GM12878 (cell line): ENCODE data around the gene RNASEL. TPM values are rescaled to one million over a fixed set of nuclear protein-coding genes. Genes with fewer than 3 reads are reported as not detected.

Experiments
- HCFC1 ChIP-seq: fragments of 150-350 bp; IDR thresholded peaks from 2 replicates; pipeline ENCODE4 v1.6.1; 2014; ENCODE audit warnings: low read length
- JUNB ChIP-seq: IDR thresholded peaks from 2 replicates; pipeline ENCODE4 v1.6.1; 2016; ENCODE audit warnings: antibody characterized with exemption, mild to moderate bottlenecking
- NFXL1 ChIP-seq: fragments of 450-650 bp; IDR thresholded peaks from 2 replicates; pipeline ENCODE4 v1.6.1; 2017; ENCODE audit warnings: antibody characterized with exemption, mild to moderate bottlenecking, borderline replicate concordance
- NFYA ChIP-seq: IDR thresholded peaks from 2 replicates; pipeline ENCODE4 v1.6.1; 2011; ENCODE audit warnings: low read depth, mild to moderate bottlenecking, low read length, improper control_type of control experiment, borderline replicate concordance
- NR2C1 ChIP-seq: fragments of 450-650 bp; IDR thresholded peaks from 2 replicates; pipeline ENCODE4 v1.6.1; 2017; ENCODE audit warnings: antibody characterized with exemption, mild to moderate bottlenecking, moderate library complexity
- NR2C2 ChIP-seq: IDR thresholded peaks from 2 replicates; pipeline ENCODE4 v1.6.1; 2011; ENCODE audit warnings: borderline replicate concordance, low read depth; ENCODE audit not compliant: control insufficient read depth, insufficient read length
- RB1 ChIP-seq: fragments of 450-650 bp; formaldehyde crosslinking; IDR thresholded peaks from 2 replicates; pipeline ENCODE4 v1.6.1; 2017; ENCODE audit warnings: mild to moderate bottlenecking, borderline replicate concordance
- SMC3 ChIP-seq: IDR thresholded peaks from 2 replicates; pipeline ENCODE4 v1.6.1; 2011; ENCODE audit warnings: low read length, improper control_type of control experiment, borderline replicate concordance
- SUPT20H ChIP-seq: IDR thresholded peaks from 2 replicates; pipeline ENCODE4 v1.6.1; 2011; ENCODE audit warnings: low read depth, mild to moderate bottlenecking, low read length, moderate library complexity, borderline replicate concordance; ENCODE audit not compliant: control insufficient read depth
- TCF7 ChIP-seq: IDR thresholded peaks from 2 replicates; pipeline ENCODE4 v1.6.1; 2014; ENCODE audit warnings: antibody characterized with exemption, borderline replicate concordance
- ZNF622 ChIP-seq: fragments of 450-650 bp; IDR thresholded peaks from 2 replicates; pipeline ENCODE4 v1.6.1; 2017; ENCODE audit warnings: mild to moderate bottlenecking, inconsistent platforms
- polyA plus RNA-seq, 11 experiments: library from polyadenylated mRNA; depleted of rRNA in 4 of 11; unstranded in 6 of 11; stranded (reverse) in 5 of 11; fragments of >200 nt; fragmentation: Nextera tagmentation in 4 of 11; fragmentation: Illumina TruSeq in 1 of 11; extraction: Ambion mirVana in 4 of 11; extraction: Trizol in 1 of 11; gene quantifications; 1 replicate in 1 of 11; 2 replicates in 10 of 11; pipeline versions ENCODE4 v1.2.1 to v1.2.3, GENCODE V29; 2011 to 2016; ENCODE audit warnings: inconsistent platforms in 2 of 11, missing spikeins in 2 of 11, low read depth in 1 of 11
- total RNA-seq, 4 experiments: library from RNA; depleted of rRNA in 3 of 4; stranded (reverse); fragments of >200 nt in 3 of 4; fragmentation: Illumina TruSeq in 1 of 4; extraction: Trizol in 1 of 4; gene quantifications; 2 replicates each; pipeline versions ENCODE4 v1.2.1 to v1.2.3, GENCODE V29; 2013 to 2021
- TF ChIP-seq, protein P1 (sequence below): IDR thresholded peaks from 2 replicates; pipeline ENCODE4 v1.6.1; 2012; ENCODE audit warnings: low read length, inconsistent platforms
- TF ChIP-seq, protein P2 (sequence below): fragments of 450-650 bp; IDR thresholded peaks from 2 replicates; pipeline ENCODE4 v1.6.1; 2017; ENCODE audit warnings: mild to moderate bottlenecking, moderate library complexity
- TF ChIP-seq, protein P3 (sequence below): fragments of 450-650 bp; IDR thresholded peaks from 2 replicates; pipeline ENCODE4 v1.6.1; 2017; ENCODE audit warnings: borderline replicate concordance
- TF ChIP-seq, protein P4 (sequence below): fragments of 450-650 bp; IDR thresholded peaks from 2 replicates; pipeline ENCODE4 v1.6.1; 2018; ENCODE audit warnings: mild to moderate bottlenecking, low read depth, moderate library complexity; ENCODE audit not compliant: partially characterized antibody
- TF ChIP-seq, protein P5 (sequence below): IDR thresholded peaks from 2 replicates; pipeline ENCODE4 v1.6.1; 2012; ENCODE audit warnings: mild to moderate bottlenecking, low read depth, low read length

Gene RNASEL
- total and polyA plus RNA-seq, 10 of the 15 experiments (the other 5 are each of a cell fraction or from before 2014, with no cell fraction given), result 3.0 to 10.8 (median 5.0) TPM

DNA sequence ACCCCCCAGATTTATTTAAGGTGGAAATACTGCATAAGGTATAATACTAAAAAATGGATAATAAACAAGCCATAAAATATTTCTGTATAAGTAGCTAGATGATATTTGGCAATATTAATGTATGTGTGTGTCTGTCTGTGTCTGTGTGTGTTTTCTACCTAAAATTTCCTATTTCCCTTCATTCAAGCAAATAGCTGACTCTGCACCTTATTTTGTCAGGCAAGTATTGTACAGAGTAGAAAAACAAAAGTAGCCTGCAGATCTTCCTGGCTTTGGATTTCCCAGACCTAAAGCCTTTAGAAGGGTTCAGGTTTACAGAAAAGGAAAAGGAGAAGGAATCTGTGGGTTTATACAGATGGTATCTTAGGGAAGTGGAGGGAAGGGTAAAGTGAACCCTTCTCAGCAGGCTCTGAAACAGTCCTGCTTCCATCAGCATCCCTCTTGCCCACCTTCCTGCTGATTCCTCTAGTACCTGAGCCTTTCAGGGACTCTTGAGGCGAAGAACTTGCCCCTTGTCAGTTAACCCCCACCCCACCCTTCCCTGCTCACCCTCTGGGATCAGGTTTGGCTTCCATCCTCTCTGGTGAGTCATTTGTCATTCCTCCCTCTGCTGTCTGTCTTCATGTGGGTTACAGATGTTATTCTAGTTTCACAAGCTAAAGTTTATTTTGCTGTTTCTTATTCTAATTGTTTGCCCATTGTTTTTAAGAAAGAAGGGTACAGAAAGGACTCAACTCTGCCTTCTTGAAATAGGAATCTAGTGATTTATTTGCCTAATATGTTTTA lies 36.9 kb upstream of the RNASEL start (continued):
- TF ChIP-seq, protein P1, sequence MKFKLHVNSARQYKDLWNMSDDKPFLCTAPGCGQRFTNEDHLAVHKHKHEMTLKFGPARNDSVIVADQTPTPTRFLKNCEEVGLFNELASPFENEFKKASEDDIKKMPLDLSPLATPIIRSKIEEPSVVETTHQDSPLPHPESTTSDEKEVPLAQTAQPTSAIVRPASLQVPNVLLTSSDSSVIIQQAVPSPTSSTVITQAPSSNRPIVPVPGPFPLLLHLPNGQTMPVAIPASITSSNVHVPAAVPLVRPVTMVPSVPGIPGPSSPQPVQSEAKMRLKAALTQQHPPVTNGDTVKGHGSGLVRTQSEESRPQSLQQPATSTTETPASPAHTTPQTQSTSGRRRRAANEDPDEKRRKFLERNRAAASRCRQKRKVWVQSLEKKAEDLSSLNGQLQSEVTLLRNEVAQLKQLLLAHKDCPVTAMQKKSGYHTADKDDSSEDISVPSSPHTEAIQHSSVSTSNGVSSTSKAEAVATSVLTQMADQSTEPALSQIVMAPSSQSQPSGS, result peak; percentile 31; the same call in 1 of the 2 replicates
- peak; percentile 41; the same call in 1 of the 2 replicates for TF ChIP-seq JUNB
- TF ChIP-seq SUPT20H, result no peak
- TF ChIP-seq, protein P2, sequence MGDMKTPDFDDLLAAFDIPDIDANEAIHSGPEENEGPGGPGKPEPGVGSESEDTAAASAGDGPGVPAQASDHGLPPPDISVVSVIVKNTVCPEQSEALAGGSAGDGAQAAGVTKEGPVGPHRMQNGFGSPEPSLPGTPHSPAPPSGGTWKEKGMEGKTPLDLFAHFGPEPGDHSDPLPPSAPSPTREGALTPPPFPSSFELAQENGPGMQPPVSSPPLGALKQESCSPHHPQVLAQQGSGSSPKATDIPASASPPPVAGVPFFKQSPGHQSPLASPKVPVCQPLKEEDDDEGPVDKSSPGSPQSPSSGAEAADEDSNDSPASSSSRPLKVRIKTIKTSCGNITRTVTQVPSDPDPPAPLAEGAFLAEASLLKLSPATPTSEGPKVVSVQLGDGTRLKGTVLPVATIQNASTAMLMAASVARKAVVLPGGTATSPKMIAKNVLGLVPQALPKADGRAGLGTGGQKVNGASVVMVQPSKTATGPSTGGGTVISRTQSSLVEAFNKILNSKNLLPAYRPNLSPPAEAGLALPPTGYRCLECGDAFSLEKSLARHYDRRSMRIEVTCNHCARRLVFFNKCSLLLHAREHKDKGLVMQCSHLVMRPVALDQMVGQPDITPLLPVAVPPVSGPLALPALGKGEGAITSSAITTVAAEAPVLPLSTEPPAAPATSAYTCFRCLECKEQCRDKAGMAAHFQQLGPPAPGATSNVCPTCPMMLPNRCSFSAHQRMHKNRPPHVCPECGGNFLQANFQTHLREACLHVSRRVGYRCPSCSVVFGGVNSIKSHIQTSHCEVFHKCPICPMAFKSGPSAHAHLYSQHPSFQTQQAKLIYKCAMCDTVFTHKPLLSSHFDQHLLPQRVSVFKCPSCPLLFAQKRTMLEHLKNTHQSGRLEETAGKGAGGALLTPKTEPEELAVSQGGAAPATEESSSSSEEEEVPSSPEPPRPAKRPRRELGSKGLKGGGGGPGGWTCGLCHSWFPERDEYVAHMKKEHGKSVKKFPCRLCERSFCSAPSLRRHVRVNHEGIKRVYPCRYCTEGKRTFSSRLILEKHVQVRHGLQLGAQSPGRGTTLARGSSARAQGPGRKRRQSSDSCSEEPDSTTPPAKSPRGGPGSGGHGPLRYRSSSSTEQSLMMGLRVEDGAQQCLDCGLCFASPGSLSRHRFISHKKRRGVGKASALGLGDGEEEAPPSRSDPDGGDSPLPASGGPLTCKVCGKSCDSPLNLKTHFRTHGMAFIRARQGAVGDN, result no peak
- TF ChIP-seq NFYA, result no peak
- TF ChIP-seq HCFC1, result no peak
- TF ChIP-seq SMC3, result no peak
- TF ChIP-seq NR2C1, result no peak
- TF ChIP-seq TCF7, result peak; percentile 58; the same call in 1 of the 2 replicates
- TF ChIP-seq, protein P3, sequence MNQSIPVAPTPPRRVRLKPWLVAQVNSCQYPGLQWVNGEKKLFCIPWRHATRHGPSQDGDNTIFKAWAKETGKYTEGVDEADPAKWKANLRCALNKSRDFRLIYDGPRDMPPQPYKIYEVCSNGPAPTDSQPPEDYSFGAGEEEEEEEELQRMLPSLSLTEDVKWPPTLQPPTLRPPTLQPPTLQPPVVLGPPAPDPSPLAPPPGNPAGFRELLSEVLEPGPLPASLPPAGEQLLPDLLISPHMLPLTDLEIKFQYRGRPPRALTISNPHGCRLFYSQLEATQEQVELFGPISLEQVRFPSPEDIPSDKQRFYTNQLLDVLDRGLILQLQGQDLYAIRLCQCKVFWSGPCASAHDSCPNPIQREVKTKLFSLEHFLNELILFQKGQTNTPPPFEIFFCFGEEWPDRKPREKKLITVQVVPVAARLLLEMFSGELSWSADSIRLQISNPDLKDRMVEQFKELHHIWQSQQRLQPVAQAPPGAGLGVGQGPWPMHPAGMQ, result no peak
- no peak for TF ChIP-seq NFXL1
- TF ChIP-seq, protein P4, sequence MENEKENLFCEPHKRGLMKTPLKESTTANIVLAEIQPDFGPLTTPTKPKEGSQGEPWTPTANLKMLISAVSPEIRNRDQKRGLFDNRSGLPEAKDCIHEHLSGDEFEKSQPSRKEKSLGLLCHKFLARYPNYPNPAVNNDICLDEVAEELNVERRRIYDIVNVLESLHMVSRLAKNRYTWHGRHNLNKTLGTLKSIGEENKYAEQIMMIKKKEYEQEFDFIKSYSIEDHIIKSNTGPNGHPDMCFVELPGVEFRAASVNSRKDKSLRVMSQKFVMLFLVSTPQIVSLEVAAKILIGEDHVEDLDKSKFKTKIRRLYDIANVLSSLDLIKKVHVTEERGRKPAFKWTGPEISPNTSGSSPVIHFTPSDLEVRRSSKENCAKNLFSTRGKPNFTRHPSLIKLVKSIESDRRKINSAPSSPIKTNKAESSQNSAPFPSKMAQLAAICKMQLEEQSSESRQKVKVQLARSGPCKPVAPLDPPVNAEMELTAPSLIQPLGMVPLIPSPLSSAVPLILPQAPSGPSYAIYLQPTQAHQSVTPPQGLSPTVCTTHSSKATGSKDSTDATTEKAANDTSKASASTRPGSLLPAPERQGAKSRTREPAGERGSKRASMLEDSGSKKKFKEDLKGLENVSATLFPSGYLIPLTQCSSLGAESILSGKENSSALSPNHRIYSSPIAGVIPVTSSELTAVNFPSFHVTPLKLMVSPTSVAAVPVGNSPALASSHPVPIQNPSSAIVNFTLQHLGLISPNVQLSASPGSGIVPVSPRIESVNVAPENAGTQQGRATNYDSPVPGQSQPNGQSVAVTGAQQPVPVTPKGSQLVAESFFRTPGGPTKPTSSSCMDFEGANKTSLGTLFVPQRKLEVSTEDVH, result no peak
- no peak for TF ChIP-seq RB1
- TF ChIP-seq NR2C2, result no peak
- TF ChIP-seq ZNF622, result no peak
- TF ChIP-seq, protein P5, sequence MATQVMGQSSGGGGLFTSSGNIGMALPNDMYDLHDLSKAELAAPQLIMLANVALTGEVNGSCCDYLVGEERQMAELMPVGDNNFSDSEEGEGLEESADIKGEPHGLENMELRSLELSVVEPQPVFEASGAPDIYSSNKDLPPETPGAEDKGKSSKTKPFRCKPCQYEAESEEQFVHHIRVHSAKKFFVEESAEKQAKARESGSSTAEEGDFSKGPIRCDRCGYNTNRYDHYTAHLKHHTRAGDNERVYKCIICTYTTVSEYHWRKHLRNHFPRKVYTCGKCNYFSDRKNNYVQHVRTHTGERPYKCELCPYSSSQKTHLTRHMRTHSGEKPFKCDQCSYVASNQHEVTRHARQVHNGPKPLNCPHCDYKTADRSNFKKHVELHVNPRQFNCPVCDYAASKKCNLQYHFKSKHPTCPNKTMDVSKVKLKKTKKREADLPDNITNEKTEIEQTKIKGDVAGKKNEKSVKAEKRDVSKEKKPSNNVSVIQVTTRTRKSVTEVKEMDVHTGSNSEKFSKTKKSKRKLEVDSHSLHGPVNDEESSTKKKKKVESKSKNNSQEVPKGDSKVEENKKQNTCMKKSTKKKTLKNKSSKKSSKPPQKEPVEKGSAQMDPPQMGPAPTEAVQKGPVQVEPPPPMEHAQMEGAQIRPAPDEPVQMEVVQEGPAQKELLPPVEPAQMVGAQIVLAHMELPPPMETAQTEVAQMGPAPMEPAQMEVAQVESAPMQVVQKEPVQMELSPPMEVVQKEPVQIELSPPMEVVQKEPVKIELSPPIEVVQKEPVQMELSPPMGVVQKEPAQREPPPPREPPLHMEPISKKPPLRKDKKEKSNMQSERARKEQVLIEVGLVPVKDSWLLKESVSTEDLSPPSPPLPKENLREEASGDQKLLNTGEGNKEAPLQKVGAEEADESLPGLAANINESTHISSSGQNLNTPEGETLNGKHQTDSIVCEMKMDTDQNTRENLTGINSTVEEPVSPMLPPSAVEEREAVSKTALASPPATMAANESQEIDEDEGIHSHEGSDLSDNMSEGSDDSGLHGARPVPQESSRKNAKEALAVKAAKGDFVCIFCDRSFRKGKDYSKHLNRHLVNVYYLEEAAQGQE, result no peak
